ENCODE results near the gene CYB561A3. TPM values are rescaled to one million over a fixed set of nuclear protein-coding genes. Genes with fewer than 3 reads are reported as not detected.

The CYB561A3 gene
- total and polyA plus RNA-seq, 2 of the 13 experiments (the other 11 are each of a cell fraction or from before 2014, with no cell fraction given) = 11.4 to 14.9 TPM

GRCh38 chr11:61309739-61310138 lies 51.9 kb downstream of the CYB561A3 start:
- H3K4me3 ChIP-seq (replicated peaks in 1 of 3; ENCODE audit: insufficient read depth in 1 of 3, low read depth in 2 of 3, low read length in 3 of 3) = no peak overlapping the region
- POLR2A ChIA-PET = no interaction called here
- no peak overlapping the region for H3K9ac ChIP-seq (ENCODE audit: insufficient read depth, low read depth, low read length)
- DNase-seq (ENCODE audit: low spot score) = no peak
- TF ChIP-seq CHCHD3 (CRISPR knock-in tag; IDR thresholded peaks at IDR 0.05) = no peak
- no peak for TF ChIP-seq PAXIP1 (CRISPR knock-in tag; conservative IDR thresholded peaks at IDR 0.05)
- no peak for TF ChIP-seq PREB (CRISPR knock-in tag; IDR thresholded peaks at IDR 0.05)
- TF ChIP-seq KDM2A (CRISPR knock-in tag; IDR thresholded peaks at IDR 0.05; ENCODE audit: borderline replicate concordance, low read depth) = no peak
- H3K27me3 ChIP-seq (ENCODE audit: control insufficient read depth in 1 of 2, insufficient read depth in 2 of 2, low read length in 2 of 2) = no peaks in the 10 kb centered on the region
- CTCF ChIA-PET (ENCODE audit: low intra/inter-chr PET ratio, low total read pairs) = no interaction called here
- no peak overlapping the region for H3K27ac ChIP-seq (ENCODE audit: extremely low read length, insufficient read depth, low read length)
- no peak overlapping the region for H2AFZ ChIP-seq (ENCODE audit: low read length)
- H3K4me1 ChIP-seq (ENCODE audit: insufficient read depth, low read length) = no peaks in the 10 kb centered on the region
- peaks cover 61 to 98% of the 10 kb centered on the region in 2 experiments for H3K36me3 ChIP-seq (replicated peaks in 1 of 2; ENCODE audit: control insufficient read depth in 1 of 2, insufficient read depth in 2 of 2, low read length in 2 of 2)
- no peak for ATAC-seq
- H4K20me1 ChIP-seq (ENCODE audit: insufficient read depth, low read length) = 0 out of 2 replicates have a peak, but pooled peaks cover 6% of the 10 kb centered on the region
- H3K4me2 ChIP-seq (ENCODE audit: low read depth, low read length) = no peak overlapping the region
- BruUV-seq (replicated peaks) = no TSS peak
- no peak for FAIRE-seq
- intact Hi-C loops (cut with micrococcal nuclease; ENCODE audit: unreplicated experiment) = no loop called here
- WGBS (ENCODE audit: low lambda C conversion rate) = 98% methylated on average over 5 of the region's 7 CpGs
- peaks cover 3% of the 10 kb centered on the region for H3K79me2 ChIP-seq (ENCODE audit: insufficient read depth, low read length)
- H3K9me3 ChIP-seq (ENCODE audit: low read length) = no peaks in the 10 kb centered on the region
- in situ Hi-C loops (cut with HindIII; ENCODE audit: extremely low pct_ligation_motif_present, low pct_unique_long_range_greater_than_20kb) = no loop called here

Data from HepG2 (cell line).